ENCODE measurements around the gene RAB11FIP4. TPM values are rescaled to one million over a fixed set of nuclear protein-coding genes. Genes with fewer than 3 reads are reported as not detected.

RAB11FIP4 gene
- total and polyA plus RNA-seq, 4 donors: 1.5 to 16.0 (median 3.3) TPM

- 77% methylated on average over 9 of the region's 9 CpGs for WGBS
- H3K36me3 ChIP-seq (ENCODE audit: control insufficient read depth in 4 of 4, insufficient read depth in 3 of 4, low read depth in 1 of 4, low read length in 3 of 4): no peaks in the 10 kb centered on the region
- H3K4me1 ChIP-seq (ENCODE audit: control insufficient read depth in 4 of 4, insufficient read depth in 4 of 4, low read length in 3 of 4): peaks cover 20 to 62% (median 44%) of the 10 kb centered on the region in 4 donors
- no peak for DNase-seq (ENCODE audit: low spot score)
- H3K27me3 ChIP-seq (ENCODE audit: control insufficient read depth in 4 of 4, insufficient read depth in 4 of 4, low read length in 3 of 4): no peaks in the 10 kb centered on the region
- TF ChIP-seq HNF4A (conservative IDR thresholded peaks at IDR 0.05): peak; percentile 37 to 47
- TF ChIP-seq FOXA1 (IDR thresholded peaks at IDR 0.05): no peak
- TF ChIP-seq JUND (IDR thresholded peaks at IDR 0.05): no peak
- no peak for TF ChIP-seq ATF3 (IDR thresholded peaks at IDR 0.05)
- no peaks in the 10 kb centered on the region for H3K9me3 ChIP-seq (ENCODE audit: control insufficient read depth in 4 of 4, low read length in 3 of 4)
- no peak overlapping the region for H3K4me3 ChIP-seq (ENCODE audit: low read depth in 1 of 3, low read length in 3 of 3)
- H3K9ac ChIP-seq (ENCODE audit: low read depth in 1 of 2, low read length in 2 of 2): peak overlapping the region in 1 of 2 donors; percentile 5
- H3K27ac ChIP-seq (ENCODE audit: low read depth in 1 of 2, low read length in 2 of 2): peak overlapping the region; percentile 37 to 47
Measured at GRCh38 chr17:31493656-31494155, 102.2 kb downstream of the RAB11FIP4 start.

- H3K4me1 ChIP-seq (ENCODE audit: control insufficient read depth in 4 of 4, insufficient read depth in 4 of 4, low read length in 3 of 4): peaks cover 19 to 58% (median 38%) of the 10 kb centered on the region in 4 donors
- DNase-seq (ENCODE audit: low spot score): no peak
- TF ChIP-seq RXRA (IDR thresholded peaks at IDR 0.05) (no peak), CTCF (IDR thresholded peaks at IDR 0.05; ENCODE audit: low read depth, low read length, missing input control) (no peak), ATF3 (IDR thresholded peaks at IDR 0.05) (no peak), REST (IDR thresholded peaks at IDR 0.05) (no peak), HNF4G (IDR thresholded peaks at IDR 0.05) (no peak), EGR1 (IDR thresholded peaks at IDR 0.05; ENCODE audit: low read depth in 2 of 2) (no peak)
Measured at GRCh38 chr17:31494259-31495021, 103.0 kb downstream of the RAB11FIP4 start.

More at GRCh38 chr17:31494259-31495021, 103.0 kb downstream of the RAB11FIP4 start:
- H3K36me3 ChIP-seq (ENCODE audit: control insufficient read depth in 4 of 4, insufficient read depth in 3 of 4, low read depth in 1 of 4, low read length in 3 of 4): no peaks in the 10 kb centered on the region
- WGBS: 62% methylated on average over 12 of the region's 12 CpGs
- no peaks in the 10 kb centered on the region for H3K27me3 ChIP-seq (ENCODE audit: control insufficient read depth in 4 of 4, insufficient read depth in 4 of 4, low read length in 3 of 4)
- no peaks in the 10 kb centered on the region for H3K9me3 ChIP-seq (ENCODE audit: control insufficient read depth in 4 of 4, low read length in 3 of 4)
- no peak overlapping the region for H3K4me3 ChIP-seq (ENCODE audit: low read depth in 1 of 3, low read length in 3 of 3)
- peak overlapping the region; percentile 60 to 61 for H3K27ac ChIP-seq (ENCODE audit: low read depth in 1 of 2, low read length in 2 of 2)
- H3K9ac ChIP-seq (ENCODE audit: low read depth in 1 of 2, low read length in 2 of 2): no peak overlapping the region

All from liver (tissue), 9 donors.